ENCODE results near the gene ERBB4.

- no peak for TF ChIP-seq CTCF (IDR thresholded peaks at IDR 0.05)
- no peak for TF ChIP-seq POLR2A (IDR thresholded peaks at IDR 0.05)
Observed at GRCh38 chr2:211729433-211729832, 809.2 kb downstream of the ERBB4 start.
